Activated T-helper 9 cell treated with anti-CD3 and anti-CD28 coated beads, Interleukin-2, amount 50 U/mL, for 16 hours (primary cell): ENCODE data around the gene SFXN5.

Source experiments
- DNase-seq: peaks from one replicate; pipeline ENCODE4 v3.0.0-alpha.2; 2020; ENCODE audit warnings: low read depth

SFXN5 gene

GRCh38 chr2:72955228-72956049 is 116.1 kb downstream of the SFXN5 start:
- no peak for DNase-seq

- no peak for DNase-seq
Observed at GRCh38 chr2:72954376-72955227, 116.9 kb downstream of the SFXN5 start.

- DNase-seq: no peak
Observed at GRCh38 chr2:72953976-72954375, 117.5 kb downstream of the SFXN5 start.

GRCh38 chr2:72953528-72953927 is 118.0 kb downstream of the SFXN5 start:
- DNase-seq: no peak

GRCh38 chr2:72952961-72953360 is 118.6 kb downstream of the SFXN5 start:
- DNase-seq: no peak

- no peak for DNase-seq
Observed at GRCh38 chr2:72952110-72952823, 119.2 kb downstream of the SFXN5 start.

- DNase-seq: no peak
Observed at GRCh38 chr2:72951303-72952095, 120.0 kb downstream of the SFXN5 start.

- DNase-seq: no peak
Observed at GRCh38 chr2:72950558-72951255, 120.8 kb downstream of the SFXN5 start.

GRCh38 chr2:72949642-72950041 is 121.9 kb downstream of the SFXN5 start:
- DNase-seq: no peak

- no peak for DNase-seq
Observed at GRCh38 chr2:72949045-72949444, 122.5 kb downstream of the SFXN5 start.

- no peak for DNase-seq
Observed at GRCh38 chr2:72947952-72948830, 123.3 kb downstream of the SFXN5 start.

- no peak for DNase-seq
Observed at GRCh38 chr2:72946466-72946865, 125.0 kb downstream of the SFXN5 start.

GRCh38 chr2:72945450-72946019 is 126.0 kb downstream of the SFXN5 start:
- DNase-seq: no peak

GRCh38 chr2:72944804-72945449 is 126.6 kb downstream of the SFXN5 start:
- DNase-seq: no peak

- DNase-seq: no peak
Observed at GRCh38 chr2:72943540-72944395, 127.7 kb downstream of the SFXN5 start.

GRCh38 chr2:72942881-72943418 is 128.6 kb downstream of the SFXN5 start:
- no peak for DNase-seq

- no peak for DNase-seq
Observed at GRCh38 chr2:72942293-72942692, 129.2 kb downstream of the SFXN5 start.

- no peak for DNase-seq
Observed at GRCh38 chr2:72940786-72941185, 130.7 kb downstream of the SFXN5 start.
